BLaER1 treated with 17β-estradiol and CSF1 and Interleukin-3, amounts not matched to agents 10 nM and 100 nM (cell line): ENCODE results near the gene LGI2.

Experiments
- H3K27ac ChIP-seq, 11 experiments: shearing (Covaris generic); formaldehyde crosslinking; 2 replicates each; pipeline ENCODE4 v1.8.1; 2022
- H3K27me3 ChIP-seq, 11 experiments: shearing (Covaris generic); formaldehyde crosslinking; 2 replicates each; pipeline ENCODE4 v1.8.1; 2022
- H3K36me3 ChIP-seq, 11 experiments: shearing (Covaris generic); formaldehyde crosslinking; 2 replicates each; pipeline ENCODE4 v1.8.1; 2022
- H3K4me1 ChIP-seq, 10 experiments: shearing (Covaris generic); formaldehyde crosslinking; 2 replicates each; pipeline ENCODE4 v1.8.1; 2022
- H3K4me2 ChIP-seq, 11 experiments: shearing (Covaris generic); formaldehyde crosslinking; 2 replicates each; pipeline ENCODE4 v1.8.1; 2022
- H3K4me3 ChIP-seq, 10 experiments: shearing (Covaris generic); formaldehyde crosslinking; 2 replicates each; pipeline ENCODE4 v1.8.1; 2022
- H3K9ac ChIP-seq, 11 experiments: shearing (Covaris generic); formaldehyde crosslinking; 2 replicates each; pipeline ENCODE4 v1.8.1; 2022
- H3K9me3 ChIP-seq, 11 experiments: shearing (Covaris generic); formaldehyde crosslinking; replicated peaks in 1 of 11; 2 replicates each; pipeline ENCODE4 v1.8.1; 2022
- H4K20me1 ChIP-seq, 11 experiments: shearing (Covaris generic); formaldehyde crosslinking; 2 replicates each; pipeline ENCODE4 v1.8.1; 2022
- Cebpa-rat ChIP-seq, 11 experiments: shearing (Covaris generic); IDR thresholded peaks; 2 replicates each; pipeline ENCODE4 v1.8.1; 2022

Gene LGI2

GRCh38 chr4:24957886-24958285 lies 72.9 kb downstream of the LGI2 start:
- Histone ChIP-seq H3K4me1 (no peaks in the 10 kb centered on the region), H3K36me3 (peaks cover 0 to 8% (median 5%) of the 10 kb centered on the region in 11 experiments; a peak in 4 of 22 replicates), H3K4me2 (no peak overlapping the region), H3K9ac (no peak overlapping the region), H3K27me3 (no peaks in the 10 kb centered on the region), H4K20me1 (no peaks in the 10 kb centered on the region), H3K4me3 (no peak overlapping the region), H3K27ac (no peak overlapping the region), H3K9me3 (peaks cover 57 to 84% (median 78%) of the 10 kb centered on the region in 11 experiments)
- no peak for TF ChIP-seq Cebpa-rat (IDR thresholded peaks at IDR 0.05)

- no peak for TF ChIP-seq Cebpa-rat (IDR thresholded peaks at IDR 0.05)
- Histone ChIP-seq H3K4me2 (no peak overlapping the region), H3K4me3 (no peak overlapping the region), H3K27ac (no peak overlapping the region), H4K20me1 (no peaks in the 10 kb centered on the region), H3K9ac (no peak overlapping the region), H3K36me3 (peaks cover 0 to 9% (median 5%) of the 10 kb centered on the region in 11 experiments; a peak in 4 of 22 replicates), H3K9me3 (peaks cover 59 to 88% (median 79%) of the 10 kb centered on the region in 11 experiments), H3K27me3 (no peaks in the 10 kb centered on the region), H3K4me1 (no peaks in the 10 kb centered on the region)
These were observed 74.0 kb downstream of the LGI2 start for GRCh38 chr4:24956763-24957162.

GRCh38 chr4:24956091-24956490 lies 74.7 kb downstream of the LGI2 start:
- Histone ChIP-seq H3K36me3 (peaks cover 0 to 9% (median 5%) of the 10 kb centered on the region in 11 experiments; a peak in 4 of 22 replicates), H3K27me3 (no peaks in the 10 kb centered on the region), H3K9me3 (peaks cover 57 to 87% (median 76%) of the 10 kb centered on the region in 11 experiments), H3K9ac (no peak overlapping the region), H3K4me3 (no peak overlapping the region), H3K4me2 (no peak overlapping the region), H4K20me1 (no peaks in the 10 kb centered on the region), H3K4me1 (no peaks in the 10 kb centered on the region), H3K27ac (no peak overlapping the region)
- TF ChIP-seq Cebpa-rat (IDR thresholded peaks at IDR 0.05), result no peak

GRCh38 chr4:24952667-24953066 lies 78.1 kb downstream of the LGI2 start:
- no peak overlapping the region for H3K4me2 ChIP-seq
- peaks cover 0 to 13% (median 5%) of the 10 kb centered on the region in 11 experiments; a peak in 5 of 22 replicates for H3K36me3 ChIP-seq
- H3K27ac ChIP-seq, result no peak overlapping the region
- no peaks in the 10 kb centered on the region for H4K20me1 ChIP-seq
- H3K9me3 ChIP-seq, result peaks cover 54 to 70% (median 64%) of the 10 kb centered on the region in 11 experiments
- H3K9ac ChIP-seq, result no peak overlapping the region
- no peaks in the 10 kb centered on the region for H3K4me1 ChIP-seq
- H3K27me3 ChIP-seq, result no peaks in the 10 kb centered on the region
- no peak overlapping the region for H3K4me3 ChIP-seq
- TF ChIP-seq Cebpa-rat (IDR thresholded peaks at IDR 0.05), result no peak

- Histone ChIP-seq H3K27ac (no peak overlapping the region), H4K20me1 (no peaks in the 10 kb centered on the region), H3K4me2 (no peak overlapping the region), H3K36me3 (peaks cover 0 to 13% (median 5%) of the 10 kb centered on the region in 11 experiments; a peak in 6 of 22 replicates), H3K27me3 (no peaks in the 10 kb centered on the region), H3K9ac (no peak overlapping the region), H3K9me3 (peaks cover 63 to 71% (median 65%) of the 10 kb centered on the region in 11 experiments), H3K4me3 (no peak overlapping the region), H3K4me1 (no peaks in the 10 kb centered on the region)
- no peak for TF ChIP-seq Cebpa-rat (IDR thresholded peaks at IDR 0.05)
These were observed 80.8 kb downstream of the LGI2 start for GRCh38 chr4:24949970-24950369.
